Amygdala (tissue), 56 donors: ENCODE results near the gene CDCA8.
"Not testable (repeated sequence)": the region's sequence is repeated elsewhere in the genome, so short reads cannot be mapped to it uniquely, and the experiment has no call there.

Experiments used
- DNase-seq, 56 donors: peaks; one replicate each; lab custom pipeline; 2025; lab: John Stamatoyannopoulos, UW

CDCA8 gene

DNA sequence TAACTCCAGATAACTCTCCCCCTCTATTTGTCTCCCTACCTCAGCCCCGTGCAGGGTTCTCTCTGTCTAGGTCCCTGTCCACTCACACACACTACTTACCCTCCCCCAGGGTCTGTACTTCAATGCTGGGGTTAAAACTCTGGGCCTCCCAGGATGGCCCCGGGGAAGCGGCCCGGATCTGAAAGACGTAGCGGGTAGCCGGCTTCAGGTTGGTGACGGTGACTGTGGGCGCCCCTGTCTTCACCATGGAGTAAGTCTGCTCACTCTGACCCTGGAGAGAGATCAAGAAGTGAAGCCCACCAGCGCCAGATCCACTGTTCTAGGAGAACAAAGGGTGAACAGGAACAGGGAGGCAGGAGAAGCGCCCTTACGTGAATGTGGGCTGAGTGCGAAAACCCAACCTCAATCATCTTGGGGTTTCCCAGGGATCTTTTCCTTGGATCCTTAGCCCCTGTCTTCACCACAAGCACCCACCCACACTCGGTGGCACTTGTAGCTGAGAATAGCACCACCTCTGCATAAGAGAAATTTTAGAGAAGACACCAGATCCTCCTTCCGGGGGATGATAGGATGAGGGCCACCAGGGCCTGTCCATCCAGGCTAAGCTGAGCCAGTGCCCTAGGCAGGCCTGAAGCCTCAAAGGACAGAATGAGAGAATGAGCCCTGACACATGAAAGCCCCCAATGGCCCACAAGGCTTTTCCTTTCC, 39.1 kb downstream of the CDCA8 start:
- peak in 2 of 56 donors; percentile 18 to 20 for DNase-seq

DNA sequence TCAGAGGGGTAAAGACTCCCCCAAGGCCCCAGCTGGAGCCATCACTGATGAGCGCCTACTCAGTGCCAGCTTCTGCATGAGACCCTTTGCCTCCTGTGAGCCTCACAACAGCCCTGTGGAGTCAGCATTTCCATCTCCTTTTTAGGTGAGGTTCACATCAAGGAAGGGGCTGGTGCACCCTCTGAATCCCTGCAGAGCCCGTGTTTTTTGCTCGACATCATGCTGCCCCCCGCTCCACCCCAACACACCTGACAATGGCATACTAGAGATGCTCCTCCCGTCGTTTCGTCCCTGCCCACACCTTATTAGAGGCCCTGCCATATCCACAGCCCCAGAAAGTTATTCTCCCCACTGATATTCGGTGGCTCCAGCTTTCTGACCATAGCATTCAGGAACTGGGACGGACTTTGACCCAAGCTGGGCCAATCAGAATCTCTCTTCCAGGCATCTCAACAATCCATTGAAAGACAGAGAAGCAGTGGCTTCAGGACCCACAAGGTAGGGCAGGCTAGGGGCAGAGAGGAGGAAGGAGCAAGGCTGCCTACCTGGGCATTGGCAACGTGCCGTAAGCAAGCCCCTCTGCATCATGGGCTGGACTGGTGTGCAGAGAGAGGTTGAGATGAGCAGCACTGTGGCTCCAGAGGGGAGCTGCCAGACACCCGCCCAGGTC, 39.9 kb downstream of the CDCA8 start:
- no peak for DNase-seq

GRCh38 chr1:37734629-37735591, 42.6 kb downstream of the CDCA8 start:
- no peak for DNase-seq

DNA sequence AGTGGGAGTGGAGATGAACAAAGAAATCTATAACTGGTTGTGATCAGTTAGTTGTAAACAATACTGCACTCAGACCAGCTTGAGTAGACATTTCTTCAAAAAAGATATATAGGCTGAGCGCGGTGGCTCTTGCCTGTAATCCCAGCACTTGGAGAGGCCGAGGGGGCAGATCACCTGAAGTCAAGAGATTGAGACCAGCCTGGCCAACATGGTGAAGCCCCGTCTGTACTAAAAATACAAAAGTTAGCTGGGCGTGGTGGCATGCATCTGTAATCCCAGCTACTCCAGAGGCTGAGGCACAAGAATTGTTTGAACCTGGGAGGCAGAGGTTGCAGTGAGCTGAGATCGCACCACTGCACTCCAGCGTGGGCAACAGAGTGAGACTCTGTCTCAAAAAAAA, 45.7 kb downstream of the CDCA8 start:
- DNase-seq = not testable (repeated sequence)

DNA sequence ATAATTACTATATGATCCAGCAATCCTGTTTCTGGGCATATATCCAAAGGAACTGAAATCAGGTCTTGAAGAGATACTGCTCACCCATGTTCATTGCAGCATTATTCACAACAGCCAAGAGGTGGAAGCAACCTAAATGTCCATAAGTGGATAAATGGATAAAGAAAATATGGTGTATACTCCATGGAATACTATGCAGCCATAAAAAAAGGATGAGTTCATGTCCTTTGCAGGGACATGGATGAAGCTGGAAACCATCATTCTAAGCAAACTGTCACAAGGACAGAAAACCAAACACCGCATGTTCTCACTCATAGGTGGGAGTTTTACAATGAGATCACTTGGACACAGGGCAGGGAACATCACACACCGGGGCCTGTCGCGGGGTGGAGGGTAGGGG, 46.3 kb downstream of the CDCA8 start:
- DNase-seq = not testable (repeated sequence)

- DNase-seq = no peak
These were observed 46.9 kb downstream of the CDCA8 start for GRCh38 chr1:37739222-37739621.

GRCh38 chr1:37741130-37741529, 48.8 kb downstream of the CDCA8 start:
- DNase-seq = peak in 18 of 56 donors; percentile 9 to 63 (median 32)

- no peak for DNase-seq
These were observed 49.3 kb downstream of the CDCA8 start for GRCh38 chr1:37741662-37742061.

DNA sequence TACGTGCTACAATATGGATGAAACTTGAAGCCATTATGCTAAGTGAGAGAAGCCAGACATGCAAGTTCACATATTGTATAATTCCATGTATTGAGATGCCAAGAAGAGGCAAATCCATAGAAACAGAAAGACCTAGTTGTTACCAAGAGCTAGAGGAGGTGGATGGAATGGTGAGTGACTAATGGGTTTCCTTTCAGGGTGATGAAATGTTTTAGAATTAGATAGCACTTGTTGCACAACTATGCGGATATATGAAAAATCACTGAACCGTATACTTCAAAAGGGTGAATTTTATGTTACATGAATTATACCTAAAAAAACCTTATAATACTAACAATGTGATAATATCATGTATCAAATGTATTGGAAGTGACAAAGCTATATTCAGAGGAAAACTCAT, 54.5 kb downstream of the CDCA8 start:
- DNase-seq = no peak

DNA sequence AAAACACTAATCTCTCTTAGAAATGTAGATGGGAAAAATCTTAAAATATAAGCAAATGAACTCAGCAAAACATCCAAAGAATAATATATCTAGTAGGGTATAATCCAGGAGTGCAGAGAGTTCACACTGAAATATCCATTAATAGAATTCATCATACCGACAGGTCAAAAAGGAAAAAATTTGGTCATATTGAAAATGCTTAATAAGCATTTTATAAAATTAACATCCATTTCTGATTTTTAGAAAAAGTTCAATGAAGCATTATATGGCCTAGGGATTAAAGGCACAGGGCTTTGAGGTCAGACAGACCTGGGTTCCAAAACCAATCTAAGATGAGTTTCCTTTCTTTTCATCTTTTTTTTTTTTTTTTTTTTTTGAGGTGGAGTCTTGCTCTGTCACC, 56.2 kb downstream of the CDCA8 start:
- no peak for DNase-seq

GRCh38 chr1:37752213-37752582, 59.9 kb downstream of the CDCA8 start:
- no peak for DNase-seq

GRCh38 chr1:37752583-37753471, 60.5 kb downstream of the CDCA8 start:
- DNase-seq = peak in 4 of 56 donors; percentile 8 to 48 (median 42)

DNA sequence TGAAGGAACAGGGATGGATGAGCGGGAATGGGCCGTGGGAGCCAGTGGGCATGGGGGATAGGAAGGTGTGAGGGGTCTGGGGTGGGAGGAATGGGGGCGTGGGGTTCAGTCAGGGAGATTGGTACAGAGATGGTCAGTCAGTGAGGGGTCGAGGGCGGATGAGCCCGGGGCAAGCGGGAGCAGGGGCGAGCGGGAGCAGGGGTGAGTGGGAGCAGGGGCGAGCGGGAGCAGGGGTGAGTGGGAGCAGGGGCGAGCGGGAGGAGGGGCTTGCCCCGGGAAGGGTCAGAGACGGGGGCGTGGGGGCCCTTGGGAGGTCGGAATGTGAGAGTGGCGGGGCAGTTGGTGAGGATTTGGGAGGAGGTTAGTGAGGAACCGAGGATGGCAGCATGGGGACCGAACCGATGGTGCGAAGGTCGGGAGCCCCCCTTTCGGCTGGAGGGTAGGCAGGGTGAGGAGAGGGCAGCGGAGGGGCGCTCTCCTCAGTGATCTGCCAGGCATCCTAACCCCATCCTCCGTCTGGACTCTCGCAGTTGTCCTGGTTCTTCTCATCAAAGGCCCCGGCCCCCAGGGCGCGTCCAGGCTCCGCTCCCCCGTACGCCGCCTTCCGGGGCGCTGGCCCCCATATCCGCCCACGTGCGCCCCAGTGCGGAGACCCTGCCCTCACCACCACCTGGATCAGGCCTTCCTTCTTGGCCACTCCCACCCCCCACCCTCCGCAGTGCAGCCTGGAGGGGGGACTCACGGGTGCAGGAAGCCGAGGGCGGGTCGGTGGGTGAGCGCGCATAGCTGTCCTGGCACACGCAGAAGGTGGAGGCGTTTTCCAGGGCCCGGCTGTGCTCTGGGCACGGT, 61.4 kb downstream of the CDCA8 start:
- no peak for DNase-seq

GRCh38 chr1:37755290-37755689, 63.0 kb downstream of the CDCA8 start:
- no peak for DNase-seq

- DNase-seq = no peak
These were observed 63.7 kb downstream of the CDCA8 start for GRCh38 chr1:37755951-37756560.
